ENCODE measurements around the gene IGF2R.

- TF ChIP-seq CTCF (IDR thresholded peaks at IDR 0.05): no peak
- TF ChIP-seq POLR2A (IDR thresholded peaks at IDR 0.05): no peak
These were observed 99.5 kb downstream of the IGF2R start for GRCh38 chr6:160068346-160068745.

All from esophagus squamous epithelium (tissue), 4 donors.